Measurements from ENCODE around the gene USH2A. TPM values are rescaled to one million over a fixed set of nuclear protein-coding genes. Genes with fewer than 3 reads are reported as not detected.

USH2A gene
- total and polyA plus RNA-seq, 5 experiments from 2014 or later: not detected

GRCh38 chr1:215971793-215972441 is 451.3 kb downstream of the USH2A start:
- H3K27me3 Mint-ChIP-seq: no peaks in the 10 kb centered on the region
- no peak overlapping the region for H3K4me3 Mint-ChIP-seq
- POLR2A ChIA-PET: no interaction called here
- DNase-seq (no peak), ATAC-seq (no peak)
- H3K27ac Mint-ChIP-seq: no peak overlapping the region
- no peaks in the 10 kb centered on the region for H3K4me1 Mint-ChIP-seq
- no peaks in the 10 kb centered on the region for H3K36me3 Mint-ChIP-seq
- peaks cover 0 to 11% (median 7%) of the 10 kb centered on the region in 9 donors for H3K9me3 Mint-ChIP-seq

- no peak overlapping the region for H3K27ac Mint-ChIP-seq
- no peak for ATAC-seq
Observed at GRCh38 chr1:215970406-215970805, 452.8 kb downstream of the USH2A start.

DNA sequence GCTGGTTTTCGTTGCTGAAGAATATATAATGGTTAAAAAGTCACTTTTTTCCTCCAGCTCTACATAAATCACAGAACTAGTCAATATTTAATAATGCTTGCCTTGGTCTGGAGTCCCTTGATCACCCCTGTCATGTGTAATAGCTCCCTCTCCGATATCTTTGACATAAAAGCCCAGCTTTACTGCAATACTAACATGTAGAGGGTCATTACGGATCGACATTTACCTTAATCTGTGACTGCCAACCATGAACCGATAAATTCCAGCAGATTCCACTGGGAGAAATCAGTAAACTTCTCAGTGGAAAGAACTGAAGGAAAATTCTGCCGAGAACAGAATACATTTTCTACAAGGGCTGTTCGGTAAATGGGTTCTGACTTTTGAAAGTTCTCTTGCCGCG is 459.6 kb downstream of the USH2A start:
- Mint-ChIP-seq H3K4me1 (no peaks in the 10 kb centered on the region), H3K36me3 (no peaks in the 10 kb centered on the region), H3K9me3 (peaks cover 0 to 14% (median 0%) of the 10 kb centered on the region in 9 donors), H3K4me3 (no peak overlapping the region), H3K27ac (no peak overlapping the region), H3K27me3 (no peaks in the 10 kb centered on the region)
- DNase-seq (no peak), ATAC-seq (no peak)
- POLR2A ChIA-PET: no interaction called here

More at GRCh38 chr1:215970406-215970805, 452.8 kb downstream of the USH2A start:
- Mint-ChIP-seq H3K9me3 (peaks cover 0 to 9% (median 4%) of the 10 kb centered on the region in 9 donors), H3K27me3 (no peaks in the 10 kb centered on the region), H3K4me1 (no peaks in the 10 kb centered on the region), H3K36me3 (no peaks in the 10 kb centered on the region), H3K4me3 (no peak overlapping the region)
- no peak for DNase-seq
- POLR2A ChIA-PET: no interaction called here

- Mint-ChIP-seq H3K27me3 (no peaks in the 10 kb centered on the region), H3K27ac (no peak overlapping the region), H3K9me3 (peaks cover 0 to 20% (median 0%) of the 10 kb centered on the region in 9 donors), H3K4me1 (no peaks in the 10 kb centered on the region), H3K4me3 (no peak overlapping the region), H3K36me3 (no peaks in the 10 kb centered on the region)
- POLR2A ChIA-PET: no interaction called here
- ATAC-seq (no peak), DNase-seq (no peak)
Observed at GRCh38 chr1:215963040-215963439, 460.2 kb downstream of the USH2A start.

- H3K27me3 Mint-ChIP-seq: no peaks in the 10 kb centered on the region
- no peaks in the 10 kb centered on the region for H3K4me1 Mint-ChIP-seq
- no peak overlapping the region for H3K4me3 Mint-ChIP-seq
Observed at GRCh38 chr1:215958841-215959240, 464.4 kb downstream of the USH2A start.

DNA sequence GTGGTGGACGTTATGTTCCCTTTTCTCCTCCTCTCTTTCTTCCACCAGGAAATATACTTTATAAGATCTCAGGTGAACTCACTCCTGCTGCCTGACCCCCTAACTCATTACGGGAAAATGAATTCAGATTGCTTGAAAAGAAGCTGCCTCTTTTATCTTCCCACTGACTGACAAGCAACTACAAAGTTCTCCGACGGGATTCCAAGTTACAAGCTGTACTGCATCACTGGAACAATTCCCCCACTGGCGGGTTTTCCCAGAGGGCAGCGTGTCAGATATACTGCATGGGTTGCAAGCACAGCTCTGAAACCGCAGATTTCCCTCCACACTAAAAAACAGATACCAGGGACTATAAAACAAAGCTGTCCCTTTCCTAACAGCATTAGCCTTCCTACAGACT is 465.6 kb downstream of the USH2A start:
- peaks cover 0 to under 1% (median 0%) of the 10 kb centered on the region in 3 donors for H3K36me3 Mint-ChIP-seq
- H3K9me3 Mint-ChIP-seq: peaks cover 0 to 19% (median 1%) of the 10 kb centered on the region in 9 donors
- POLR2A ChIA-PET: no interaction called here
- no peak overlapping the region for H3K27ac Mint-ChIP-seq
- no peaks in the 10 kb centered on the region for H3K27me3 Mint-ChIP-seq
- DNase-seq: no peak
- ATAC-seq: no peak
- no peaks in the 10 kb centered on the region for H3K4me1 Mint-ChIP-seq
- H3K4me3 Mint-ChIP-seq: no peak overlapping the region

More at GRCh38 chr1:215958841-215959240, 464.4 kb downstream of the USH2A start:
- no peaks in the 10 kb centered on the region for H3K36me3 Mint-ChIP-seq
- no peak overlapping the region for H3K27ac Mint-ChIP-seq
- H3K9me3 Mint-ChIP-seq: peaks cover 0 to 19% (median 2%) of the 10 kb centered on the region in 9 donors
- DNase-seq (no peak), ATAC-seq (no peak)
- POLR2A ChIA-PET: no interaction called here

DNA sequence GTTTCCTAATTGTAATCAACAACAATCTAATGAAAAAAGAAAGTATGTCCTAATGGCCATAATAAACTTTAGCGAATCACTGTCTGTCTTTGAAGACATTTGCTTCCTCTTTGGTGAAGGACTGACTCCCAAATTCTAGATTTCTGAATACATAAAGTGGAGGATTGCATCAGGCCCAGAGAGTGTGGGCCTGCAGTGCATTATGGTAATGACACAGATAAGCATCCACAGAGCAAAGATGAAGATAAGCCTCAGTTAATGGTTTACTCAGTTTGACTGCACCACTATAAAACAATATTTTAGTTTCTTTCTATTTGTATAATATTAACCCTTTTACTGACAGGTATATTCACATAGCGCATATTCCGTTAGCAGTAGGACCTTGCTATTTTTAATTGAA is 490.7 kb downstream of the USH2A start:
- Mint-ChIP-seq H3K4me3 (no peak overlapping the region), H3K27me3 (no peaks in the 10 kb centered on the region), H3K36me3 (no peaks in the 10 kb centered on the region), H3K9me3 (peaks cover 0 to 6% (median 0%) of the 10 kb centered on the region in 9 donors), H3K27ac (no peak overlapping the region), H3K4me1 (no peaks in the 10 kb centered on the region)
- ATAC-seq: no peak
- no peak for DNase-seq
- POLR2A ChIA-PET: no interaction called here

- no peaks in the 10 kb centered on the region for H3K36me3 Mint-ChIP-seq
- POLR2A ChIA-PET: no interaction called here
Observed at GRCh38 chr1:215926670-215927069, 496.6 kb downstream of the USH2A start.

DNA sequence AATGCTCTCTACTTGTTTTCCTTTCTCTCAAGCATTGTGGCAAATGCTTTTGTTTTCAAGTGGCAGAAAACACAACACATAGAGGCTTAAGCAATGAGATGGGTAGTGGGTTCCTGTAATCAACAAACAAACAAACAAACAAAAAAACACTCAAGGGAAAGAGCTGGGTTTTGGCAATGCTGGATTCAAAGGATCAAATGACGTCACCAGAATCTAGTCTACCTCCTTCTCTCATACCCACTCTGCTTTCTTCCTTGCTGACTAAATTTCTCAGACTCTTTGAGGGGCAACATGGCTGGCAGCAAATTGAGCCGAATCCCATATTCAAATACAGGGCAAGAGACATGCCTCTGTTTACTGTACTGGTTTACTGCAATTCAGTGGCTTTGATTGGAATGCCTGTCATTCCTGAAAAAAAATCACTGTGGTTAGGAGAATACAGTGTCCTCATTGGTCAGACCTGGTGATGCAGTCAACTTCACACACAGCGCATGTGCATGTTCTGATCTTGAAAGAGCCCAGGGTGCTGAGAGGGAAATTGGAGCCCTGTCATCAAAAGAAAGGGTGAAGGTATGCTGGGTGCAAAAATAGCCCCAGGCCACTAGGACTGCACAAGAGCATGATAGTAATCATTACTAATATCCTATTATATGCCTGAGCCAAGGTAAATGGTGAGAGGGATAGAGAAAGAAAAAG is 500.0 kb downstream of the USH2A start:
- no peak for ATAC-seq
- DNase-seq: no peak
- no peaks in the 10 kb centered on the region for H3K4me1 Mint-ChIP-seq
- H3K4me3 Mint-ChIP-seq: no peak overlapping the region
- peaks cover 0 to 6% (median 0%) of the 10 kb centered on the region in 9 donors for H3K9me3 Mint-ChIP-seq
- POLR2A ChIA-PET: no interaction called here
- no peaks in the 10 kb centered on the region for H3K36me3 Mint-ChIP-seq
- H3K27me3 Mint-ChIP-seq: no peaks in the 10 kb centered on the region
- no peak overlapping the region for H3K27ac Mint-ChIP-seq

More at GRCh38 chr1:215926670-215927069, 496.6 kb downstream of the USH2A start:
- Mint-ChIP-seq H3K4me1 (no peaks in the 10 kb centered on the region), H3K27ac (no peak overlapping the region), H3K9me3 (peaks cover 0 to 3% (median 0%) of the 10 kb centered on the region in 9 donors), H3K4me3 (no peak overlapping the region), H3K27me3 (no peaks in the 10 kb centered on the region)
- ATAC-seq (no peak), DNase-seq (no peak)

DNA sequence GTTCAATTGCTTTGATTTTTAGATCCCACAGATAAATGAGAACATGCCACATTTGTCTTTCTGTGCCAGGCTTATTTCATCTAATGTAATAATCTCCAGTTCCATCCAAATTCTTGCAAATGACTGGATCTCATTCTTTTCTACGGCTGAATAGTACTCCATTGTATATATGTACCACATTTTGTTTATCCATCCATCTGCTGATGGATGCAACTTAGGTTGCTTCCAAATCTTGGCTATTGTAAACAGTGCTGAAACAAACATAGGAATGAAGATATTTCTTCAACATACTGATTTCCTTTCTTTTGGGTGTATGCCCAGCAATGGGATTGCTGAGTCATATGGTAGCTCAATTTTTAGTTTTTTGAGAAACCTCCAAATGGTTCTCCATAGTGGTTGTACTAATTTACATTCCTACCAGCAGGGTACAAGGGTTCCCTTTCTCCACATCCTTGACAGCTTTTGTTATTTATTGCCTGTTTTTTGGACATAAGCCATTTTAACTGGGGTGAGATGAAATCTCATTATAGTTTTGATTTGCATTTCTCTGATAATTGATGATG is 511.8 kb downstream of the USH2A start:
- H3K4me3 Mint-ChIP-seq: no peak overlapping the region
- ATAC-seq (no peak), DNase-seq (no peak)
- H3K36me3 Mint-ChIP-seq: no peaks in the 10 kb centered on the region
- peaks cover 0 to 36% (median 13%) of the 10 kb centered on the region in 9 donors for H3K9me3 Mint-ChIP-seq
- no peak overlapping the region for H3K27ac Mint-ChIP-seq
- no peaks in the 10 kb centered on the region for H3K4me1 Mint-ChIP-seq
- H3K27me3 Mint-ChIP-seq: no peaks in the 10 kb centered on the region
- POLR2A ChIA-PET: no interaction called here

DNA sequence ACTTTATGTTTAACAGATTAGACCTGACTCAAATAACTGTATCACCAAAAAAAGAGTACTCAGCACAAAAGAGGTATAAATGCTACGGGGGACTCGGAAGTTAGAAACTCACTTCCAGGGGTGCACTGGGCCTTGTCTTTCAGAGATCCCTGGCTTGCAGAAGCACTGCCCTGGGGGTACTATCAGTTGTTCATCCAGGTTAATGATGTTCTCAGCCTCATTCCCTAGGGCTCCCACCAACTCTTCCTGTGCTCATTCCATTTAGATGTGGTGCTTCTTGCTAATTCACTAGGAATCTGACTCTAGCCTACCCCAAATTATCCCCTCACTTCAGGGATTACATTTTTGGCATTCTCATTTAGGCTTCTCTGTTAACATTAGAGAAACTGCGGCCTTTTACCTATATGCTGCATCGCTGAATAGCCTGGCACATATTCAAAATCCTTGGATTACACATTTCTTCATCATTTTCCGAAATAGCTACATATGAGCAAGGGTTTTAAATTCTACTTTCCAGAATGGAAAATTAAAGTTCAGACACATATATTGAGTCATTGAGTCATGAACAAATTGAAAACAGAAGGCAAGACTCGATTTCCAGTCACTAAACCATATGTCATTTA is 517.6 kb downstream of the USH2A start:
- POLR2A ChIA-PET: no interaction called here
- ATAC-seq (no peak), DNase-seq (no peak)
- no peak overlapping the region for H3K4me3 Mint-ChIP-seq
- H3K36me3 Mint-ChIP-seq: no peaks in the 10 kb centered on the region
- peaks cover 0 to 30% (median 2%) of the 10 kb centered on the region in 9 donors for H3K9me3 Mint-ChIP-seq
- no peaks in the 10 kb centered on the region for H3K4me1 Mint-ChIP-seq
- no peak overlapping the region for H3K27ac Mint-ChIP-seq
- H3K27me3 Mint-ChIP-seq: no peaks in the 10 kb centered on the region

DNA sequence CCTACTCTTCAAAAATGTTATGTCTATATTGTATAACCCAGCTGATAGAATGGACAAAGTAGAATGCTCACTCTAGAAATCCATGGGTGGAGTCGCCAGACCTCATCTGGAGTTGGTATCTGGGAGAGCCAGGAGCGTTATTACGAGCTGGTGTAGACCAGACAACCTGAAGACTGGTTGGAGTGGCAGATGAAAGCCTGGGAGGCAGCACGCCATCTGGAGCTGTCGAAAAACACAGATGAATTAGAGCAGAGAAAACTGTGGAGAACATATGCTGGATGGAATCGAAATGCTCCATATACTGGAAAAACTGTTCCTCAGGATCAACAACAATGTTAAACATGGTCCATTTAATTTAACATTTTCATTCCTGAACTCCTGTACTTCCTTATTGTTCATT is 522.6 kb downstream of the USH2A start:
- H3K27me3 Mint-ChIP-seq: no peaks in the 10 kb centered on the region
- H3K4me3 Mint-ChIP-seq: no peak overlapping the region
- ATAC-seq (no peak), DNase-seq (no peak)
- H3K27ac Mint-ChIP-seq: no peak overlapping the region
- no peaks in the 10 kb centered on the region for H3K4me1 Mint-ChIP-seq
- peaks cover 0 to 29% (median 3%) of the 10 kb centered on the region in 9 donors for H3K9me3 Mint-ChIP-seq
- H3K36me3 Mint-ChIP-seq: no peaks in the 10 kb centered on the region
- POLR2A ChIA-PET: no interaction called here

DNA sequence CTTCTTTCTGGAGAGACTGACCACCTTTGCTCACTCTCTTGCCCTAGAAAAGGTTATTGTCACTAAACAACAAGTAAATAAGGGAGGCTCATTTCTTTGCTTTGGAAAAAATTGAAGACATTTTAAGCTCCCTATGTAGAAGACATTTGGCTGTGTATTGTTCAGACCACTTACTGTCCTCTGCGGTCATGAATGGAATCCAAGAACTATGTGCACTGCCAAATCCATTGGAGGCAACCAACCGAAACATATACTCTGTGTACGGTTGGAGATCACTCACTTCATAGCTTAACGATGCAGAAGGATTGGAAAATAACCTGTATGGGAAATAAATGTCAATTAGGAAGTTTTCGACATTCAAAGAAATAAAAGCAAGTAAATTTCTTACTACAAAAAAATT is 523.3 kb downstream of the USH2A start:
- Mint-ChIP-seq H3K4me3 (no peak overlapping the region), H3K4me1 (no peaks in the 10 kb centered on the region), H3K36me3 (no peaks in the 10 kb centered on the region), H3K27me3 (no peaks in the 10 kb centered on the region), H3K27ac (no peak overlapping the region), H3K9me3 (peaks cover 0 to 29% (median 3%) of the 10 kb centered on the region in 9 donors)
- POLR2A ChIA-PET: no interaction called here
- ATAC-seq: no peak
- DNase-seq: no peak

Data from naive thymus-derived CD8-positive, alpha-beta T cell (primary cell).